K562 (cell line): ENCODE results near the gene GAPVD1. TPM values are rescaled to one million over a fixed set of nuclear protein-coding genes. Genes with fewer than 3 reads are reported as not detected.
A peak's percentile ranks its signal among the peaks of the same experiment; 100 is the strongest.

Source experiments
- DNMT1 ChIP-seq: fragments of 450-650 bp; IDR thresholded peaks from 2 replicates; pipeline ENCODE4 v1.6.1; 2016; ENCODE audit warnings: antibody characterized with exemption, mild to moderate bottlenecking
- HDGF ChIP-seq: fragments of 450-650 bp; IDR thresholded peaks from 2 replicates; pipeline ENCODE4 v1.6.1; 2016
- HLTF ChIP-seq: fragments of 450-650 bp; IDR thresholded peaks from 2 replicates; pipeline ENCODE4 v1.6.1; 2016
- KAT2B ChIP-seq: IDR thresholded peaks from one replicate; pipeline ENCODE4 v1.6.1; 2012; ENCODE audit warnings: low read depth, mild to moderate bottlenecking, control low read depth, inconsistent platforms, low read length, moderate library complexity
- MAZ ChIP-seq, 2 experiments: fragments of 450-650 bp in 1 of 2; sonication (generic) in 1 of 2; formaldehyde crosslinking; IDR thresholded peaks in 1 of 2; conservative IDR thresholded peaks in 1 of 2; 2 replicates each; pipeline versions ENCODE4 v1.4.0 to v1.5.0; 2020; ENCODE audit warnings: mild to moderate bottlenecking in 1 of 2, missing genetic modification reagents in 1 of 2
- NFE2L1 ChIP-seq: fragments of 450-650 bp; IDR thresholded peaks from 2 replicates; pipeline ENCODE4 v1.6.1; 2016; ENCODE audit warnings: missing genetic modification characterization, low read depth, mild to moderate bottlenecking, missing compliant biosample characterization, moderate library complexity, borderline replicate concordance
- RCOR1 ChIP-seq, 2 experiments: IDR thresholded peaks; 2 replicates each; pipeline ENCODE4 v1.6.1; 2012; ENCODE audit warnings: low read depth in 2 of 2, low read length in 2 of 2, borderline replicate concordance in 1 of 2, improper control_type of control experiment in 1 of 2
- SIN3B ChIP-seq: fragments of 450-650 bp; IDR thresholded peaks from 2 replicates; pipeline ENCODE4 v1.6.1; 2017; ENCODE audit warnings: low read depth, mild to moderate bottlenecking, moderate library complexity
- STAT6 ChIP-seq: sonication (generic); formaldehyde crosslinking; IDR thresholded peaks from 2 replicates; pipeline ENCODE4 v1.8.1; 2023; ENCODE audit warnings: mild to moderate bottlenecking, missing genetic modification reagents
- THAP12 ChIP-seq: fragments of 250-450 bp; sonication (Bioruptor Pico); IDR thresholded peaks from 2 replicates; pipeline ENCODE4 v1.9.0; 2021; ENCODE audit warnings: mild to moderate bottlenecking, inconsistent platforms
- VEZF1 ChIP-seq: fragments of 200-800 bp; sonication (Bioruptor generic); IDR thresholded peaks from 2 replicates; pipeline ENCODE4 v1.6.1; 2017; ENCODE audit warnings: missing genetic modification characterization, missing compliant biosample characterization
- WHSC1 ChIP-seq: IDR thresholded peaks from one replicate; pipeline ENCODE4 v1.6.1; 2012; ENCODE audit warnings: low read length, control low read depth, inconsistent platforms
- ZNF561 ChIP-seq: fragments of 450-650 bp; formaldehyde crosslinking; conservative IDR thresholded peaks from 2 replicates; pipeline ENCODE4 v1.4.0; 2020; ENCODE audit warnings: mild to moderate bottlenecking, moderate library complexity
- polyA plus RNA-seq, 8 experiments: library from polyadenylated mRNA; depleted of rRNA in 4 of 8; stranded (reverse) in 5 of 8; unstranded in 3 of 8; fragments of >200 nt; fragmentation: Nextera tagmentation in 2 of 8; fragmentation: Illumina TruSeq in 1 of 8; extraction: Ambion mirVana in 2 of 8; extraction: Trizol in 1 of 8; gene quantifications; 2 replicates each; pipeline versions ENCODE4 v1.2.1 to v1.2.3, GENCODE V29; 2011 to 2014; ENCODE audit warnings: inconsistent platforms in 1 of 8, missing spikeins in 1 of 8
- total RNA-seq, 7 experiments: library from RNA; depleted of rRNA in 6 of 7; stranded (reverse); fragments of >200 nt in 6 of 7; fragmentation: Illumina TruSeq in 2 of 7; extraction: Trizol in 2 of 7; gene quantifications; 2 replicates each; pipeline versions ENCODE4 v1.2.1 to v1.2.3, GENCODE V29; 2011 to 2021; ENCODE audit warnings: low replicate concordance in 1 of 7
- TF ChIP-seq, protein P1 (sequence below): sonication (generic); formaldehyde crosslinking; IDR thresholded peaks from 2 replicates; pipeline ENCODE4 v1.8.1; 2023; ENCODE audit warnings: mild to moderate bottlenecking, missing genetic modification reagents
- TF ChIP-seq, protein P2 (sequence below), 2 experiments: fragments of 450-650 bp in 1 of 2; sonication (generic) in 1 of 2; formaldehyde crosslinking in 1 of 2; IDR thresholded peaks in 1 of 2; conservative IDR thresholded peaks in 1 of 2; 2 replicates each; pipeline versions ENCODE4 v1.6.1 to v1.8.1; 2016 to 2023; ENCODE audit warnings: mild to moderate bottlenecking in 2 of 2, moderate library complexity in 2 of 2, inconsistent platforms in 1 of 2, missing genetic modification reagents in 1 of 2
- TF ChIP-seq, protein P3 (sequence below): fragments of 250-450 bp; sonication (Bioruptor Pico); IDR thresholded peaks from 2 replicates; pipeline ENCODE4 v1.8.0; 2022; ENCODE audit warnings: inconsistent platforms

GAPVD1 gene
- total and polyA plus RNA-seq, 9 of the 15 experiments (the other 6 are each of a cell fraction or from before 2014, with no cell fraction given): 9.5 to 66.1 (median 45.5) TPM

GRCh38 chr9:125295657-125296056 is 34.0 kb downstream of the GAPVD1 start (continued):
- TF ChIP-seq VEZF1 (CRISPR knock-in tag): no peak
- TF ChIP-seq, protein P1, sequence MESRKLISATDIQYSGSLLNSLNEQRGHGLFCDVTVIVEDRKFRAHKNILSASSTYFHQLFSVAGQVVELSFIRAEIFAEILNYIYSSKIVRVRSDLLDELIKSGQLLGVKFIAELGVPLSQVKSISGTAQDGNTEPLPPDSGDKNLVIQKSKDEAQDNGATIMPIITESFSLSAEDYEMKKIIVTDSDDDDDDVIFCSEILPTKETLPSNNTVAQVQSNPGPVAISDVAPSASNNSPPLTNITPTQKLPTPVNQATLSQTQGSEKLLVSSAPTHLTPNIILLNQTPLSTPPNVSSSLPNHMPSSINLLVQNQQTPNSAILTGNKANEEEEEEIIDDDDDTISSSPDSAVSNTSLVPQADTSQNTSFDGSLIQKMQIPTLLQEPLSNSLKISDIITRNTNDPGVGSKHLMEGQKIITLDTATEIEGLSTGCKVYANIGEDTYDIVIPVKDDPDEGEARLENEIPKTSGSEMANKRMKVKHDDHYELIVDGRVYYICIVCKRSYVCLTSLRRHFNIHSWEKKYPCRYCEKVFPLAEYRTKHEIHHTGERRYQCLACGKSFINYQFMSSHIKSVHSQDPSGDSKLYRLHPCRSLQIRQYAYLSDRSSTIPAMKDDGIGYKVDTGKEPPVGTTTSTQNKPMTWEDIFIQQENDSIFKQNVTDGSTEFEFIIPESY (CRISPR knock-in tag): no peak
- TF ChIP-seq MAZ (CRISPR knock-in tag; conservative IDR thresholded peaks at IDR 0.05 in 1 of 2, IDR thresholded peaks at IDR 0.05 in 1 of 2): no peak
- no peak for TF ChIP-seq THAP12 (CRISPR knock-in tag)
- TF ChIP-seq RCOR1 (IDR thresholded peaks at IDR 0.05; ENCODE audit: borderline replicate concordance in 1 of 2, low read depth in 2 of 2, low read length in 2 of 2): no peak
- TF ChIP-seq KAT2B: no peak
- no peak for TF ChIP-seq WHSC1
- no peak for TF ChIP-seq DNMT1
- TF ChIP-seq, protein P2, sequence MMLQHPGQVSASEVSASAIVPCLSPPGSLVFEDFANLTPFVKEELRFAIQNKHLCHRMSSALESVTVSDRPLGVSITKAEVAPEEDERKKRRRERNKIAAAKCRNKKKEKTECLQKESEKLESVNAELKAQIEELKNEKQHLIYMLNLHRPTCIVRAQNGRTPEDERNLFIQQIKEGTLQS (IDR thresholded peaks at IDR 0.05): no peak
- TF ChIP-seq, protein P2 (CRISPR knock-in tag; conservative IDR thresholded peaks at IDR 0.05): no peak
- TF ChIP-seq STAT6 (CRISPR knock-in tag): no peak
- no peak for TF ChIP-seq HLTF
- TF ChIP-seq SIN3B: no peak
- 0 out of 2 replicates have a peak, but pooled peaks have one; percentile 30 for TF ChIP-seq NFE2L1
- TF ChIP-seq, protein P3, sequence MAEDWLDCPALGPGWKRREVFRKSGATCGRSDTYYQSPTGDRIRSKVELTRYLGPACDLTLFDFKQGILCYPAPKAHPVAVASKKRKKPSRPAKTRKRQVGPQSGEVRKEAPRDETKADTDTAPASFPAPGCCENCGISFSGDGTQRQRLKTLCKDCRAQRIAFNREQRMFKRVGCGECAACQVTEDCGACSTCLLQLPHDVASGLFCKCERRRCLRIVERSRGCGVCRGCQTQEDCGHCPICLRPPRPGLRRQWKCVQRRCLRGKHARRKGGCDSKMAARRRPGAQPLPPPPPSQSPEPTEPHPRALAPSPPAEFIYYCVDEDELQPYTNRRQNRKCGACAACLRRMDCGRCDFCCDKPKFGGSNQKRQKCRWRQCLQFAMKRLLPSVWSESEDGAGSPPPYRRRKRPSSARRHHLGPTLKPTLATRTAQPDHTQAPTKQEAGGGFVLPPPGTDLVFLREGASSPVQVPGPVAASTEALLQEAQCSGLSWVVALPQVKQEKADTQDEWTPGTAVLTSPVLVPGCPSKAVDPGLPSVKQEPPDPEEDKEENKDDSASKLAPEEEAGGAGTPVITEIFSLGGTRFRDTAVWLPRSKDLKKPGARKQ (CRISPR knock-in tag): no peak
- no peak for TF ChIP-seq ZNF561 (CRISPR knock-in tag)
- no peak for TF ChIP-seq HDGF
